HG03565 (cell line): ENCODE measurements around the gene ADGRF5.

Source experiments
- ATAC-seq: cut with Tn5 transposase; IDR thresholded peaks from one replicate; pipeline ENCODE4 v1.9.1; 2021; ENCODE audit warnings: mild to moderate bottlenecking, moderate library complexity; ENCODE audit not compliant: unreplicated experiment

Gene ADGRF5

GRCh38 chr6:46932526-46933319 lies 11.0 kb upstream of the ADGRF5 start:
- no peak for ATAC-seq

GRCh38 chr6:46931416-46931815 lies 9.7 kb upstream of the ADGRF5 start:
- no peak for ATAC-seq

GRCh38 chr6:46930331-46930730 lies 8.6 kb upstream of the ADGRF5 start:
- ATAC-seq = no peak

GRCh38 chr6:46927066-46927465 lies 5.3 kb upstream of the ADGRF5 start:
- no peak for ATAC-seq

GRCh38 chr6:46926481-46926880 lies 4.7 kb upstream of the ADGRF5 start:
- ATAC-seq = no peak

GRCh38 chr6:46925563-46926253 lies 4.0 kb upstream of the ADGRF5 start:
- no peak for ATAC-seq

- ATAC-seq = no peak
These were observed 1.7 kb upstream of the ADGRF5 start for GRCh38 chr6:46923476-46923875.

- ATAC-seq = no peak
These were observed 679 bp downstream of the ADGRF5 start for GRCh38 chr6:46921059-46921458.

GRCh38 chr6:46918806-46919205 lies 2.9 kb downstream of the ADGRF5 start:
- ATAC-seq = no peak

- no peak for ATAC-seq
These were observed 4.7 kb downstream of the ADGRF5 start for GRCh38 chr6:46917002-46917545.

- no peak for ATAC-seq
These were observed 5.9 kb downstream of the ADGRF5 start for GRCh38 chr6:46915866-46916265.

GRCh38 chr6:46915380-46915779 lies 6.4 kb downstream of the ADGRF5 start:
- ATAC-seq = no peak

- ATAC-seq = no peak
These were observed 7.4 kb downstream of the ADGRF5 start for GRCh38 chr6:46914279-46914810.

- ATAC-seq = no peak
These were observed 12.4 kb downstream of the ADGRF5 start for GRCh38 chr6:46909371-46909770.

GRCh38 chr6:46906776-46907175 lies 15.0 kb downstream of the ADGRF5 start:
- no peak for ATAC-seq

- no peak for ATAC-seq
These were observed 17.6 kb downstream of the ADGRF5 start for GRCh38 chr6:46904117-46904516.

- ATAC-seq = no peak
These were observed 18.6 kb downstream of the ADGRF5 start for GRCh38 chr6:46903175-46903574.

- ATAC-seq = no peak
These were observed 19.8 kb downstream of the ADGRF5 start for GRCh38 chr6:46901882-46902314.

GRCh38 chr6:46900266-46900665 lies 21.5 kb downstream of the ADGRF5 start:
- ATAC-seq = no peak

- no peak for ATAC-seq
These were observed 22.1 kb downstream of the ADGRF5 start for GRCh38 chr6:46899659-46900058.

GRCh38 chr6:46898006-46898405 lies 23.7 kb downstream of the ADGRF5 start:
- ATAC-seq = no peak

- no peak for ATAC-seq
These were observed 24.9 kb downstream of the ADGRF5 start for GRCh38 chr6:46896871-46897270.
